ENCODE data around the gene P2RY14. TPM values are rescaled to one million over a fixed set of nuclear protein-coding genes. Genes with fewer than 3 reads are reported as not detected.

P2RY14 gene
- total and polyA plus RNA-seq, 2 donors (not counting 3 experiments of a cell fraction or from before 2014, with no cell fraction given), result not detected

GRCh38 chr3:151264605-151265004 is 13.7 kb downstream of the P2RY14 start:
- H3K9ac ChIP-seq (replicated peaks; ENCODE audit: extremely low read depth, insufficient read depth, low read length), result no peak overlapping the region
- no peaks in the 10 kb centered on the region for H3K36me3 ChIP-seq (ENCODE audit: control insufficient read depth in 2 of 2, extremely low read depth in 1 of 2, insufficient read depth in 2 of 2, low read length in 2 of 2)
- DNase-seq (ENCODE audit: low read depth, low spot score) (no peak), FAIRE-seq (no peak)
- no TSS peak for BruUV-seq (replicated peaks)
- H3K4me2 ChIP-seq (ENCODE audit: insufficient read depth, low read length), result no peak overlapping the region
- no peaks in the 10 kb centered on the region for H3K9me1 ChIP-seq (replicated peaks; ENCODE audit: control insufficient read depth, extremely low read depth, insufficient read depth, low read length)
- dilution Hi-C loops (cut with MboI; ENCODE audit: extremely low pct_ligation_motif_present, low sequenced_read_pairs) (no loop called here), intact Hi-C loops (cut with micrococcal nuclease) (no loop called here)
- TF ChIP-seq JUN (IDR thresholded peaks at IDR 0.05; ENCODE audit: borderline replicate concordance, insufficient read depth, insufficient read length, low read depth), result no peak
- TF ChIP-seq EZH2 (IDR thresholded peaks at IDR 0.05; ENCODE audit: borderline replicate concordance, low read depth, low read length, severe bottlenecking), result no peak
- no peak for TF ChIP-seq GATA2 (IDR thresholded peaks at IDR 0.05; ENCODE audit: insufficient read depth, insufficient read length, low read depth, low read length)
- no peak for TF ChIP-seq MYC (IDR thresholded peaks at IDR 0.05; ENCODE audit: low read depth, low read length)
- TF ChIP-seq POLR2AphosphoS5 (IDR thresholded peaks at IDR 0.05; ENCODE audit: insufficient read depth, low read depth, low read length), result no peak
- TF ChIP-seq CTCF (IDR thresholded peaks at IDR 0.05; ENCODE audit: extremely low read depth in 1 of 2, insufficient read depth in 1 of 2, low read depth in 1 of 2, low read length in 2 of 2), result no peak
- TF ChIP-seq MAX (IDR thresholded peaks at IDR 0.05; ENCODE audit: insufficient read depth, insufficient read length), result no peak
- no peak for TF ChIP-seq POLR2A (IDR thresholded peaks at IDR 0.05; ENCODE audit: low read depth, low read length)
- no peak for TF ChIP-seq FOS (IDR thresholded peaks at IDR 0.05; ENCODE audit: borderline replicate concordance, insufficient read depth, low read length)
- POLR2A ChIA-PET, result no interaction called here
- H3K27me3 ChIP-seq (ENCODE audit: control insufficient read depth in 2 of 2, insufficient read depth in 2 of 2, low read length in 2 of 2), result no peaks in the 10 kb centered on the region
- no peaks in the 10 kb centered on the region for H3K79me2 ChIP-seq (ENCODE audit: control insufficient read depth, insufficient read depth, low read length)
- no peak overlapping the region for H3K4me3 ChIP-seq (replicated peaks in 1 of 3; ENCODE audit: insufficient read depth in 1 of 3, low read depth in 1 of 3, low read length in 3 of 3)
- CTCF ChIA-PET, result no interaction called here
- no peaks in the 10 kb centered on the region for H3K4me1 ChIP-seq (ENCODE audit: control insufficient read depth, extremely low read depth, insufficient read depth, low read length)
- no peaks in the 10 kb centered on the region for H3K9me3 ChIP-seq (replicated peaks; ENCODE audit: control insufficient read depth, insufficient read depth, low read length)
- H3K27ac ChIP-seq (ENCODE audit: insufficient read depth, low read depth, low read length), result no peak overlapping the region
- H4K20me1 ChIP-seq (replicated peaks; ENCODE audit: control insufficient read depth, extremely low read depth, insufficient read depth, low read length), result no peaks in the 10 kb centered on the region
- no peak overlapping the region for H2AFZ ChIP-seq (ENCODE audit: low read depth, low read length)

Measured in endothelial cell of umbilical vein (primary cell).